NCI-H82 treated with DMSO at 0.1 percent for 48 hours (cell line): ENCODE data around the gene RPL10.
"Not testable (repeated sequence)": the region's sequence is repeated elsewhere in the genome, so short reads cannot be mapped to it uniquely, and the experiment has no call there.

Experiments
- DNase-seq: peaks from one replicate; lab custom pipeline; 2025; ENCODE audit not compliant: unreplicated experiment; lab: John Stamatoyannopoulos, UW

RPL10 gene

DNA sequence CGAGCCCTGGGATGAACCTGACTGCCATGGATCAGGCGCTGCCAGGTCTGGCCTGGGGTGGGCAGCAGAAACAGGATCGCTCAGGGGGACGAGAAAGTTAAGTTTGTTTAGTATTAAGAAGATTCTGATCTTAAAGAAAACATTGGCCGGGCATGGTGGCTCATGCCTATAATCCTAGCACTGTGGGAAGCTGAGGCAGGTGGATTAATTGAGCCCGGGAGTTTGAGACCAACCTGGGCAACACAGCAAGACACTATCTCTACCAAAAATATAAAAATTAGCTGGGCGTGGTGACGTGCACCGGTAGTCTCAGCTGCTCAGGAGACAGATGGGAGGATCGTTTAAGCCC, 23.0 kb upstream of the RPL10 start:
- no peak for DNase-seq

DNA sequence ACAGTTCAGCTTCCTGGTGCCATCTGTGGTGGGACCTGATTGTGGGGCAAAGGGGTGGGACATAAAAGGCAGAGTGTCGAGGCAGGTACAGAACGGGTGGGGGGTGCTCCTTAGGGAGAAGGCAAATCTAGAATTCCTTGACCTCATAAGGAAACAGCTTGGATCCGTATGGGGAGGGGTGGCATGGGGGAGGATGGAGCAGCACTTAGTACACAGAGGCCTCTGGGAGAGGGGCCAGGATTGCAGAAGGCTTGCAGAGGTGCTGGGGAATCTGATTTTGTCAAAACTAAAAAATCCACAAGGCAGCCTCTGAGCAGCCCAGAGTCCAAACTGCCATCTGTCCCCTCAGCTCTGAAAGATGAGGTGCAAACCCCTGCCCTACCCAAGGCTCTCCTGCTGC, 21.4 kb upstream of the RPL10 start:
- no peak for DNase-seq

DNA sequence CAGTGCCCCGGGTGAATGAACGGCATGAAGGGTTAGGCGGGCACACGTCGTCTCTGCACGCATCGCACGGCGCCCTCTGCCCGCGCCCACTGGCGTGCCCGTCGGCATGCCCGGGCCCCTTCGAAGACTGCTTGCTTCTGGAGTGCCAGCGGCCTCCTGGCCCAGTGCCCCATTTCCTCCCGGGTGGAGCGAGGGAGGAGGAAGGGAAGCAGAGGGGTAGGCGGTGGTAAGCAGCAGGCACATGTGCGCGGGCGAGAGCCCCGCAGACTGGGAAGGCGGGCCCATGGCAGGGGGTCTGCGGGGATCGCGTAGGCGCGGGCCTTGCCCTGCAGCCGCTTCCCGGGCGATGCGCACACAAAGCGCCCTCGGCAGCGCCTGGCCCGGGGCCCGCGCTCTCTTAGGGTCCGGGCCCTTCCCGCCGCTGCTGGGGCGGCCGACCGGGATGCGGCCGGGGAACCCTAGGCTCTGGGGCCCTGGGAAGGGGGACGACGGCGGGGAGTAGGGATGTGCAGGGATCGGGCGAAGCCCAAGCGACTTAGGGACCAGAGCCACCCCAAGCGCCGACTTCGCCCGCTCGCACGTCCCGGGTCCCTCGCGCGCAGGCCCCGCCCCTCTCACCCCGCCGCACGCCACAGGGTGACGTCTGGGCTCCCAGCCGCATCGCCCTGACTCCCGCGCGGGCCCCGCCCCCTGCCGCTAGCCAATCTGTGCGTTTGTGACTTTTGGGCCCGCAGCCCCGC, 19.9 kb upstream of the RPL10 start:
- DNase-seq = no peak

DNA sequence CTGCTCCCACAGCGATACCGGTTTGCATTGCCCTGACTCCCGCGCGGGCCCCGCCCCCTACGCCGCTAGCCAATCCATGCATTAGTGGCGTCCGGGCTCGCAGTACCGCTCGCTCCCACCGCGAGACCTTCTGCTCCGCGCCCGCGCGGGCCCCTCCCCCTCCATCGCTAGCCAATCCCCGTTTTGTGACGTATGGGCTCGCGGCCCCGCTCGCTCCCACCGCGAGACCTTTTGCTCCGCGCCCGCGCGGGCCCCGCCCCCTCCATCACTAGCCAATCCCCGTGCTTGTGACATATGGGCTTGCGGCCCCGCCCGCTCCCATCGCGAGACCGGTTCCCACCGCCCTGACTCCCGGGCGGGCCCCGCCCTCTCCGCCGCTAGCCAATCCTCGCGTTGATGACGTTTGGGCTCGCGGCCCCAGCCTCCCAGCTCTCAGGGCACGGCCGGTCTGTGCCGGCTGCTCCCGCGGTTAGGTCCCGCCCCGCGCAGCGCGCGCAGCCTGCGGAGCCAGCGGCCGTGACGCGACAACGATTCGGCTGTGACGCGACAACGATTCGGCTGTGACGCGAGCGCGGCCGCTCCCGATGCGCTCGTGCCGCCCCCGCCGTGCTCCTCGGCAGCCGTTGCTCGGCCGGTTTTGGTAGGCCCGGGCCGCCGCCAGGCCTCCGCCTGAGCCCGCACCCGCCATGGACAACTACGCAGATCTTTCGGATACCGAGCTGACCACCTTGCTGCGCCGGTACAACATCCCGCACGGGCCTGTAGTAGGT, 19.2 kb upstream of the RPL10 start, which contains the start of gene EMD:
Gene EMD (plus strand): TSS at position 497 of the 770 bp plus-strand sequence. CDS start 190 bp downstream, at position 687.
- peak; percentile 95 for DNase-seq

DNA sequence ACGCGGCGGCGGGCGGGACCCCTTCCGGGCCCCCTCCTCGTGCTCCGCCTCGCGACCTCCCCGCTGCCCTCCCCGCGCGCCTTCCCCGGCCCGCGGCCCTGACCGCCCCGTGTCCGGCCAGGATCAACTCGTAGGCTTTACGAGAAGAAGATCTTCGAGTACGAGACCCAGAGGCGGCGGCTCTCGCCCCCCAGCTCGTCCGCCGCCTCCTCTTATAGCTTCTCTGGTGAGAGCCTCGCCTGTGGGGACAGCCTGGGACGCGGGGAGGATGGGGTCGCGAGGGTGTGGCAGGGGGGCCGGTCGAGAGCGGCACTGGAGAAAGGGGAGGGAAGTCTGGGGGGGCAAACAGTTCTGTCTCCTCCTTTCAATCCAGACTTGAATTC, 18.6 kb upstream of the RPL10 start:
- no peak for DNase-seq

DNA sequence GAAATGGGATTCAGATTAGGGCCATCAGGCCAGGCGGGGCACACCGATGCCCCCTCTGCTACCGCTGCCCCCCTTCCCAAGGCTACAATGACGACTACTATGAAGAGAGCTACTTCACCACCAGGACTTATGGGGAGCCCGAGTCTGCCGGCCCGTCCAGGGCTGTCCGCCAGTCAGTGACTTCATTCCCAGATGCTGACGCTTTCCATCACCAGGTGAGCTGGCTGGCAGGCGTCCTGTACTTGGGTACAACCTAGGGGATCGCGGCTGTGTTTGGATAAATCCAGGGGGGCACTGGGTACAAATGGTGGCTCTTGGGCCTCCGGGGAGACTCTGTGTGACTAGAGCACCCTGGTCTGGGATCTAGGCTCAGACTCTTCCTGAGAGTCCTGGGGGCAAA, 18.0 kb upstream of the RPL10 start:
- DNase-seq = no peak

DNA sequence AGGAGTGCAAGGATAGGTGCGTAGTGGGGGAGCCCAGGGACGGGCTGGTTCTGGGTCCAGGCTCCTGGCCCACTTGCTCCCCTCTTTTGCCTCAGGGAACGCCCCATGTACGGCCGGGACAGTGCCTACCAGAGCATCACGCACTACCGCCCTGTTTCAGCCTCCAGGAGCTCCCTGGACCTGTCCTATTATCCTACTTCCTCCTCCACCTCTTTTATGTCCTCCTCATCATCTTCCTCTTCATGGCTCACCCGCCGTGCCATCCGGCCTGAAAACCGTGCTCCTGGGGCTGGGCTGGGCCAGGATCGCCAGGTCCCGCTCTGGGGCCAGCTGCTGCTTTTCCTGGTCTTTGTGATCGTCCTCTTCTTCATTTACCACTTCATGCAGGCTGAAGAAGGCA, 17.4 kb upstream of the RPL10 start:
- no peak for DNase-seq

DNA sequence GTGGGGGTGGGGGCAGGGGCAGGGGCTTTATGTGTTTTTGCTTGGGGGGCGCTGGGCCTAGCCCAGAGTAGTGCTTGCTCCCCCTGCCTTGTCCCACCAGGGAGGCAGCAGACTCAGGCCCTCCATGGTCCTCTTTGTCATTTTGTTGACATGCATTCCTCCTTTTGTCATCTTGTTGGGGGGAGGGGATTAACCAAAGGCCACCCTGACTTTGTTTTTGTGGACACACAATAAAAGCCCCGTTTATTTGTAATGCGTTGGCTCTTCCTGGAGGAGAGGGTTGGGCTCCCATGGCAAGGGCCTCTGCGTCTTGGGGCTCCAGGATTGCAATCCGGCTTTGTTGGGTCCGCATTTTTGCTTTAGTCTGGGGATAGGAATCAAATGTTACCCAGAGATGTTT, 16.9 kb upstream of the RPL10 start:
- no peak for DNase-seq

DNA sequence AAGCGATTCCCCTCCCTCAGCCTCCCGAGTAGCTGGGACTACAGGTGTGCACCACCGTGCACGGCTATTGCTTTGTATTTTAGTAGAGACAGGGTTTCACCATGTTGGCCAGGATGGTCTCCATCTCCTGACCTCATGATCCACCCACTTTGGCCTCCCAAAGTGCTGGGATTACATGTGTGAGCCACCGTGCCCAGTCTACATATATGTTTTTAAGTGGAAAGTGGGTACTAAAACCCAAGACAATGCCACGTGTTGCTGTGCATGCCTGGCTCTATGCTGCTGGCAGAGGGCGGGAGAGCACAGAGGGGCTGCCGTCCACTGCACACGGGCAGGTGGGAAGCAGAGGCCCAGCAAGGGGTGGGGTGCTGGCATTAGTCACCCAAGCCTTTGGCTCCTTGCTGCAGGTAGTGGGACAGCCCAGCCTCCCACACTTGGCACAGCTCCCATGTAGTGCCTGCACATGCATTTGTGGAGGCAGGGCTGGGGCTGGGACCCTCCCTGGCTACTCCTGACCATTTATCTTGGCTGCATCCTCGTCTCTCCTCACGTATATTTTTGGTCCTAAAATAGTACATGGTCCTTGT, 15.6 kb upstream of the RPL10 start:
- DNase-seq = no peak

DNA sequence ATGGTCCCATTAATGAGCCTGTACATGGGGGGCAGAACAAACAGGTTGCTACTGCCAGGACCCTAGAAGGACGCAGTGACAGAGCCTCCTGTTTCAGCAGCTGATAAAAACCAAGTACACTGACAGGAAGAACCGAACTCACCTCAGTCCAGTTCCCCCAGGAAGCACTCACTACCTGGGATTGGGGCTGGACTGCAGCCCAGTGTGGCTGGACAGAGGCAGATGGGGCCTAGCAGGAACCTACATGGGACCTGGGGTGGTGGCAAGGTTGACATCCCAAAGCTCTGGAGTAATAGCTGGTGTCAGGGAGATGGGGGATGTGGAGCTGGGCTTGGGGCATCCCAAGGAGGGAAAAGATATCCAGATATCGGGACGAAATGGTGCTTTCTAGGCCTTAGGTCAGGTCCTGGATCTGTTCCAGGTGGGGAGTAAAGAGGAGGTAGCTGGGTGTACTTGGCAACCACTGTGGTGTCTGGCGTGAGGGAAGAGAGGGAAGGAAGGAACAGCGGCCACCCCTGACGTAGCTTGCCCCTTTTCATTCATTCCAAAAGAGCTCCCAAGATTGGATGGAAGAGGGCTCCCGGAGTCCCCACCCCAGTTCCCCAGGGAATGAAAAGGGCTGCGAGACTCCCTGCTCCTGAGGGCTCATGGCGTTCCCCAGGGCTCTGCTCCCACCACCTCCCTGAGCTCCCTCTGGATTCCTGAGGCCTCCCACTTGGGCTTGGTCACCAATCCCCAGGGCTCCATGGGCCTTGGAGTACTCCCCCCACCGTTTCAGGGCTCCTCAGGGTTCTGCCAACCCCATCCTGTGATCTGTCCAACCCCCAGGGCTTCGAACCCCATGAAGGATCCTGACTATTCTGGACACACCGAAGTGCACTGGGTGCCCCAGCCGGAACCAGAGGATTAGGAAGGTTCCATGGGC, 14.6 kb upstream of the RPL10 start:
- DNase-seq = no peak

DNA sequence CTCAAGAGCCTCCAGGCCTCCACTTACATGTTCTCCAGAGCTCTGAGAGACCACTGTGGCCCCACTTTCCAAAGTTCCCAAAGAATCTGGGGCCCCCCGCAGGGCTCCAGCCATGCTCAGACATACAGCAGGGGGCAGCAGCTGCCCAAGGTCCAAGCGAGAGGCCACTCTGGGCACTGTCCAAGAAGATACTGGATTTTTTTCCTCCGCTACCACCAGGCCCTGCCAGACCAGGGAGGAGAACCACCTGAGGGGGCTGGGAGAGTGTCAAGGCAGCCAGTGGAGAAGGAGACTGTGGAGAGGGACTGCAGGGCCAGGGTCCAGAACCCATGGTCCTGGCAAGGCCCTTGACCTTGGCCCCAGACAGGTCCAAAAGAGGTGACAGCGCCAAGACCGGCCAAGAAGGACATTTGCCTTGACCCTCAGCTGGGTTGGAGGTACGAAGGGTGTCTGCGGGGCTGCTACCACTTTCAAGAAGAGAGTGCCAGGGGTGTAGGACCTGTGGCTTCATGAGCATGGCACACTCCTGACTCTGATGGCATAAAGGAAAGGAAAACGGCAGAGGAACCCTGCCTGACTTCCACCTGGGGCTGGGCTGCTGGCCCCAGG, 13.8 kb upstream of the RPL10 start:
- DNase-seq = no peak

DNA sequence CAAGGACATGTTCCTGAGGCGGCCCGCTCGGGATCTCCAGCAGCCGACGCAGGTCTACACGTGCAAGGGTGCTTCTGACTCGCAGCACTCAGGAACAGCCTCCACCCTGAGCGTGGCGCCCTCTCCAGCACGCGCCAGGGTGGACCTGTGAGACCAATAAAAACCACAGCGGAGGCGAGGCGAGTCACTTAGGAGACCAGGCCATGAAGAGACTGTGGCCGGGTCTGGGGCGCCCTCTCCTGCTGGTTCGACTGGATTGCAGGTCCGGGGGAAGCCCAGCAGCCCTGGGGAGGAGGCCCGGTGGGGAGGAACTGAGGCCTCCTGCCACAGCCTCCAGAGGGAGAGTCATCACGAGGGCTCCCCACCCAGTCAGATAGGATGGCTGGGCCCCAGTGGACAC, 10.1 kb upstream of the RPL10 start:
- DNase-seq = not testable (repeated sequence)

DNA sequence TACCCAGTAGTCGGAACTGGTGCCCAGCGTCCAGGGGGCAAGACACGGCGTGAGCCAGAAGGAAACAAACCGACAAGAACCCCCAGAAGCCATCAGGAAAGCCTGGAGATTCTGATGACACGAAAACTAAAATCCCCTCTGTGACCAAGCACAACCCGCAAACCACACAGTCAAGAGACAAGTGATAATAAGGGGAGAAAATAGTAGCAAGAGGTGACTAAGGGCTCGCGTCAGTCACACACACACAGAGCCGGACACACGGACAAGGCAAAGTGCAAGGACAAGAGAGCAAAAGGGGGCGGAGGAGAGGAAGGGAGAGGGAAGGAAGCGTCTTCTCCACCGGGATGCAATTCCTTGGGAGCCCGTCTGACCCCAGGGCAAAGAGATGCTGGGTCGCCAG, 9.5 kb upstream of the RPL10 start:
- not testable (repeated sequence) for DNase-seq

DNA sequence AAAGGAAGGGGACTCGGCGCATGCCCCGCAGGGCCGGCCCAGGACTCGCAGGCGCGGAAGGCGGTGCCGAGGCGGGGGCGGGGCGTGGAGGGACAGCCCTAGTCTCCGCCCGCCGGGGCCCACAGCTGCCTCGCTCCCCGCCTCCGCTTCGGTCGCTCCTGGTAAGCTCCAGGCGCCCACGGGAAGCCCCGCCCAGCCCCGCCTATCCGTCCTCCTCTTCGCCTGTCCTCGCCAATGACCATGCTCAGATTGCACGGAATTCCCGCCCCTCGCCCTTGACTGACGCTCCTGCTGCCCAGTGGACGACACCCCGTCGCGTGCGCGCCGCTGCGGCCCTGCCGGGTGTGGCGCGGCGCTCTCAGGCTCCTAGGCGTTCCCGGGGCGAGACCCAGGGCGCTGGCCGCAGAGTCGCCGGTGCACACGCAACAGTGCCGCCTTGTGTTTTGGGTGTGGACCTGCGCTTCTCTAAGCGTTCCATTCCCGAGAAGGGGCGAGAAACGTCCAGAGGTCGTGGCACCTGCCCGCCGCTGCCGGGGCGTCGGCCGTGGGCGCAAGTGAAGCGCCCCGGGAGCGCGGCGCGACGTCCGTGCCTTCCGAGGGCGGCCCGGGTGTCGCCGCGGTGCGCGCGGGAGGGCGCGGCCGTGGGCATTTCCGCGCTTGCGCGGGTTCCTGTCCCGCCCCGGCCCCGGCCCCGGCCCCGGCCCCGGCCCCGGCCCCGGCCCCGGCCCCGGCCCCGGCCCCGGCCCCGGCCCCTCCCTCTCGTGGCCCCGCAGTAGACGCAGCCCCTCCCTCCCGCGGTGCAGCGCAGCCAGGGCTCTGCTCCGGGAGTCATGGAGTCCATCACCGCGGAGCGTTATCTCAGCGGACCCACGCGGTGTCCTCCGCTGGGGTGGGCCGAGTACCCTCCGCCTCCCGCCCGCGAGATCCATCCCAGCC, 8.1 kb upstream of the RPL10 start:
- not testable (repeated sequence) for DNase-seq

DNA sequence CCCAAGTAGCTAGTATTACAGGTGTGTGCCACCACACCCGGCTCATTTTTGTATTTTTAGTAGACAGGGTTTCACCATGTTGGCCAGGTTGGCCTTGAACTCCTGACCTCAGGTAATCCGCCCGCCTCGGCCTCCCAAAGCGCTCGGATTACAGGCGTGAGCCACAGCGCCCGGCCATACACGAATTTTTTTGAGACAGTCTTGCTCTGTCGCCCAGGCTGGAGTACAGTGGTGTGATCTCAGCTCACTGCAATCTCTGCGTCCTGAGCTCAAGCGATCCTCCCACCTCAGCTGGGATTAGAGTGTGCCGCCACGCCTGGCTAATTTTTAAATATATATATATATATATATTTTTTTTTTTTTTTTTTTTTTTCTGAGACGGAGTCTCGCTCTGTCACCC, 1.8 kb upstream of the RPL10 start:
- not testable (repeated sequence) for DNase-seq

DNA sequence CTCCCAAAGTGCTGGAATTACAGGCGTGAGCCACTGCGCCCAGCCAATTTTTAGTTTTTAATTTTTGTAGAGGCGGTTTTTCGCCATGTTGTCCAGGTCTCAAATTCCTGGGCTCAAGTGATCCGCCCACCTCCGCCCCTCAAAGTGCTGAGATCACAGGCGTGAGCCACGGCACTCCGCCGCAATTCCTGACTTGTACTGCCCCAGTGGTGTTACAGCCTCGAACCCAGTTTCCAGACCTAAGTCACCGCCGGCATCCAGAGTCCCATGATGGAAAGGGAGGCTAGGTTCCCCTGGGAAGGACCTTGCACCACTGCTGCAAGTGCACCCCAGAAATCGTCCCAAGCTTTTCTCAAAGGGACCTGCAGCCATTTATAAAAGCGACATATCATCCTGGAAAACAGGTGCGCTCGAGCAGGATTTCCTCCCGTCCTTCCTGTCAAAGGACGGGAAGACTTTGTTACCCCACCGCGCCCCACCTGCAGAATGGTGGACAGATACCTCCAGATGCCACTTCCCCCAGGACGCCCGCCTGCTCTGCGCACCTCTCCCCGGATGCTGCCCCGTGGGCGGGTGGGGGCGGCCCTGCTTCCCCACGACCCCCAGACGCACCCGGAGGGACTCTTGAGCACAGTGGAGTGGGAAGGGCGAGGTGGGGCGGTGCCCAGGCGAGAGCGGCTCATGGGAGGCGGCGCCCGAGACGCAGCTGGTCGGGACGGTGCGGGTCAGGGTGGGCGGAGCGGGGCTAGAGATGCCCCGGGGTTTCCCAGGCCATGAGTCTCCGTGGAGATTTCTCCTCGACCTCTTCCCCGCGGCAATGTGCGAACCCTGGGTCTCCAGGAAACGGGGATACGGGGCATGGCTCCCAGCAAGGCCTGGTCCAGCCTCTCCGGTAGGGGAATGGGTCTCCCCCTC, 947 bp upstream of the RPL10 start:
- peak; percentile 30 for DNase-seq

DNA sequence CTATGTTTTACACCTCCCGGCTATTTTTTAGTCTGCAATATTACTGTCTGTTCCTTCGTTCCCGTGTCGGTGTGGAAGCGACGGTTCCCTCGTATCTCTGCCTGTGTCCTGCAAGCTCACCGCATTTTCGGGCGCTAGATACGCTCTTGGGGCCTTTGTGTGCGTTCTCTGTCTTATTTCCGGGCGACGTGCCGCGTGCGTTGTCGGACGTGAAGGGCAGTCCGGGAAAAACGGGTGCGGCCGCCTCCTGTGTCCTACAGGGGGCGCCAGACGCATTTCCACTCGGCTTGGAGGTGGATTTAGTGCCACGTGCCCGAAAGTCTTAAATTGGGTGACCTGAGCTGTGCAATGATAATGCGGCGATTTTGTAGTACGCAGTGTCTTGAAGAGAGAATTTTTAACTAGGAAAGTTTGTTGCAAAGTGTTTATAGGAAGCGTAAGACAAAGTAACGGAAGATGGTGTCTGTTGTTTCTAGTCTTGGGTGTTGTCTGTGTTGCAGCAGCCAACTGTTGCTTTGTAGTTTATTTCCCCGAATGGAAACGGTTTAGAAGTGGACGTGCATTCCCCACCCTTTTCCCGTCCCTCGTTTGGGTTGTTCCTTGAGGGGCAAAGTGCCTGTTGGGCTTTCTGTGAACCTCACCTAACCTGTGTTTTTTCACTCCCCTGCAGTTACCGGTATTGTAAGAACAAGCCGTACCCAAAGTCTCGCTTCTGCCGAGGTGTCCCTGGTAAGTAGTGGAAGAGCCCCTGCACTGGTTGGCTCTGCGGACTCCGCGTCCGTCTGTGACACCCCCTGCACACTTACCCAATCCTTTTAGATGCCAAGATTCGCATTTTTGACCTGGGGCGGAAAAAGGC, 720 bp downstream of the RPL10 start:
- DNase-seq = peak; percentile 46
